ENCODE measurements around the gene BET1L. TPM values are rescaled to one million over a fixed set of nuclear protein-coding genes. Genes with fewer than 3 reads are reported as not detected.
"Not testable (repeated sequence)": the region's sequence is repeated elsewhere in the genome, so short reads cannot be mapped to it uniquely, and the experiment has no call there.

The BET1L gene
- total and polyA plus RNA-seq, 3 donors from 2014 or later = 43.7 to 79.9 (median 47.5) TPM

GRCh38 chr11:197741-198235, 9.4 kb downstream of the BET1L start:
- TF ChIP-seq POLR2A (IDR thresholded peaks at IDR 0.05) (no peak), CTCF (IDR thresholded peaks at IDR 0.05) (no peak)
- intact Hi-C loops (cut with DNase I; ENCODE audit: low total_unique reads) = no loop called here
- H3K4me3 ChIP-seq = no peak overlapping the region
- no peaks in the 10 kb centered on the region for H3K36me3 ChIP-seq (ENCODE audit: low read depth, missing control alignments)
- peak; percentile 10 for DNase-seq
- H3K27me3 ChIP-seq = no peaks in the 10 kb centered on the region
- 85 to 96% methylated on average over 5 to 9 of the region's 9 CpGs for WGBS, 2 donors
- no peak overlapping the region for H3K27ac ChIP-seq
- H3K4me1 ChIP-seq = no peaks in the 10 kb centered on the region
- H3K9me3 ChIP-seq = no peaks in the 10 kb centered on the region

GRCh38 chr11:196786-197731, 10.1 kb downstream of the BET1L start:
- no peak overlapping the region for H3K4me3 ChIP-seq
- TF ChIP-seq CTCF (IDR thresholded peaks at IDR 0.05) (no peak), POLR2A (IDR thresholded peaks at IDR 0.05) (no peak)
- 89 to 100% methylated on average over 3 to 23 of the region's 23 CpGs for WGBS, 2 donors
- no peaks in the 10 kb centered on the region for H3K27me3 ChIP-seq
- peak; percentile 13 for DNase-seq
- intact Hi-C loops (cut with DNase I; ENCODE audit: low total_unique reads) = no loop called here
- no peaks in the 10 kb centered on the region for H3K9me3 ChIP-seq
- no peak overlapping the region for H3K27ac ChIP-seq
- no peaks in the 10 kb centered on the region for H3K4me1 ChIP-seq
- H3K36me3 ChIP-seq (ENCODE audit: low read depth, missing control alignments) = no peaks in the 10 kb centered on the region

GRCh38 chr11:193481-193880, 13.7 kb downstream of the BET1L start:
- H3K4me3 ChIP-seq; H3K27ac ChIP-seq; H3K36me3 ChIP-seq (ENCODE audit: low read depth, missing control alignments); intact Hi-C loops (cut with DNase I; ENCODE audit: low total_unique reads); H3K27me3 ChIP-seq; H3K4me1 ChIP-seq; H3K9me3 ChIP-seq: not testable (repeated sequence)
- peak; percentile 9 for DNase-seq
- 64 to 85% methylated on average over 4 to 5 of the region's 5 CpGs for WGBS, 2 donors

- H3K27me3 ChIP-seq; H3K4me1 ChIP-seq; intact Hi-C loops (cut with DNase I; ENCODE audit: low total_unique reads); H3K36me3 ChIP-seq (ENCODE audit: low read depth, missing control alignments); H3K4me3 ChIP-seq; H3K27ac ChIP-seq; DNase-seq; H3K9me3 ChIP-seq: not testable (repeated sequence)
- no CpG with 5 or more reads among the region's 11 CpGs for WGBS, 2 donors
Observed at GRCh38 chr11:192674-193128, 14.5 kb downstream of the BET1L start, which contains the start of gene SCGB1C1. Gene SCGB1C1, plus strand, starts transcription at chr11:193078. Its CDS starts 22 bp downstream, at chr11:193100.

GRCh38 chr11:191490-192478, 15.4 kb downstream of the BET1L start:
- WGBS, 2 donors = 61 to 85% methylated on average over 2 to 5 of the region's 8 CpGs
- H3K4me3 ChIP-seq; H3K9me3 ChIP-seq; H3K4me1 ChIP-seq; H3K27ac ChIP-seq; H3K27me3 ChIP-seq; intact Hi-C loops (cut with DNase I; ENCODE audit: low total_unique reads); H3K36me3 ChIP-seq (ENCODE audit: low read depth, missing control alignments): not testable (repeated sequence)
- DNase-seq = peak; percentile 20
- peak in 1 of 3 experiments; percentile 13 for TF ChIP-seq CTCF (IDR thresholded peaks at IDR 0.05)

- DNase-seq = peak; percentile 14
- H3K9me3 ChIP-seq; H3K27ac ChIP-seq; H3K4me1 ChIP-seq; H3K36me3 ChIP-seq (ENCODE audit: low read depth, missing control alignments); H3K27me3 ChIP-seq; H3K4me3 ChIP-seq; intact Hi-C loops (cut with DNase I; ENCODE audit: low total_unique reads): not testable (repeated sequence)
- WGBS, 2 donors = 69 to 71% methylated on average over 5 of the region's 5 CpGs
Observed at GRCh38 chr11:190546-190945, 16.7 kb downstream of the BET1L start.
